Heart right ventricle (tissue), 16 donors: ENCODE data around the gene CLEC7A. TPM values are rescaled to one million over a fixed set of nuclear protein-coding genes. Genes with fewer than 3 reads are reported as not detected.
A peak's percentile ranks its signal among the peaks of the same experiment; 100 is the strongest.

ENCODE experiments used
- ATAC-seq, 8 donors: fragments of 200-7000 bp; cut with Tn5 transposase; one replicate each; pipeline ENCODE4 v1.9.1; 2020; ENCODE audit warnings: mild to moderate bottlenecking in 8 of 8, moderate library complexity in 8 of 8, moderate number of reproducible peaks in 1 of 8
- DNase-seq, 2 donors: peaks; one replicate each; pipeline ENCODE4 v3.0.0-alpha.2; 2020
- H3K27ac ChIP-seq, 10 donors: fragments of 200-600 bp; sonication (generic) in 2 of 10; one replicate each; pipeline versions ENCODE4 v1.5.0 to v1.8.0; 2020 to 2022; ENCODE audit warnings: mild to moderate bottlenecking in 3 of 10
- H3K27me3 ChIP-seq, 7 donors: fragments of 200-600 bp; one replicate each; pipeline ENCODE4 v1.8.0; 2021 to 2022; ENCODE audit warnings: mild to moderate bottlenecking in 2 of 7
- H3K36me3 ChIP-seq, 9 donors: fragments of 200-600 bp; sonication (generic) in 1 of 9; one replicate each; pipeline versions ENCODE4 v1.5.0 to v1.8.0; 2020 to 2022; ENCODE audit warnings: mild to moderate bottlenecking in 2 of 9
- H3K4me1 ChIP-seq, 9 donors: fragments of 200-600 bp; sonication (generic) in 1 of 9; one replicate each; pipeline versions ENCODE4 v1.5.0 to v1.8.0; 2020 to 2022; ENCODE audit warnings: mild to moderate bottlenecking in 4 of 9
- H3K4me3 ChIP-seq, 10 donors: fragments of 200-600 bp; sonication (generic) in 2 of 10; one replicate each; pipeline versions ENCODE4 v1.5.0 to v1.8.0; 2020 to 2022; ENCODE audit warnings: mild to moderate bottlenecking in 7 of 10, moderate library complexity in 2 of 10
- H3K9me3 ChIP-seq, 11 donors: fragments of 200-600 bp in 10 of 11; sonication (generic) in 2 of 11; one replicate each; pipeline versions ENCODE4 v1.5.0 to v1.8.0; 2013 to 2022; ENCODE audit warnings: mild to moderate bottlenecking in 2 of 11, control low read depth in 1 of 11, moderate library complexity in 1 of 11
- WGBS, 2 donors: extraction: QIAGEN DNeasy Blood & Tissue Kit; methylation state at CpG; one replicate each; pipeline ENCODE4 v1.1.7; 2013; ENCODE audit warnings: inconsistent platforms in 1 of 2; 5-methylcytosine and 5-hydroxymethylcytosine counted together
- intact Hi-C, 10 donors: fragments of 100-400 bp; cut with DNase I; formaldehyde crosslinking; loops; one replicate each; pipeline versions ENCODE4 v1.11.1 to v1.14.2; 2022
- long read RNA-seq, 3 donors: library from polyadenylated mRNA; unstranded; transcript quantifications; one replicate each; pipeline ENCODE4 v2.0.0, GENCODE V29; 2020 to 2021
- polyA plus RNA-seq, 2 donors: library from polyadenylated mRNA; stranded (reverse); fragments of 200-250 nt; gene quantifications; one replicate each; pipeline ENCODE4 v1.2.3, GENCODE V29; 2013
- total RNA-seq, 10 donors: library from RNA; stranded (reverse); fragmentation: NEBNext Ultra II Directional in 3 of 10; extraction: Animal tissue kit (Norgen Biotek cat#: 25700) in 3 of 10; gene quantifications; one replicate each; pipeline versions ENCODE4 v1.2.1 to v1.2.4, GENCODE V29; 2021 to 2023
- TF ChIP-seq, protein P1 (sequence below), 9 donors: fragments of 200-600 bp; sonication (generic) in 2 of 9; IDR thresholded peaks; one replicate each; pipeline versions ENCODE4 v1.5.0 to v1.8.0; 2021 to 2022; ENCODE audit warnings: antibody characterized with exemption in 9 of 9, mild to moderate bottlenecking in 5 of 9, moderate library complexity in 1 of 9
- donor health status: Arrhythmogenic right ventricular cardiomyopathy.
- donor health status: ischemic (EF 13 %, LVEDD 7.1; RV severe dilation, severe dysfunction).
- donor health status: healthy with polysubstance abuse.
- donor health status: DM: no; HTN: yes; CAD: no.
- donor health status: DM: no; HTN: no; CAD: no.
- donor health status: ischemic (EF 25% LVEDD 6.9; RV normal size, moderate dysfunction).
- donor health status: ischemic (EF 25% LVEDD 5.7; RV mildly dilated, moderate dysfunction).
- donor health status: healthy.
- donor health status: DM: yes; HTN: yes; CAD: no.
- donor health status: Ischemic cardiomyopathy.
- donor health status: ischemic (EF 35%, LVEDD 5.7; RV mildly dilated, moderate dysfunction).
- donor health status: nonischemic (EF 11% LVEDD 7.7; RV severe dilation, severe dysfunction).
- donor health status: DM: yes; HTN: yes; CAD: no.
- donor health status: PGD.
- donor health status: ischemic (EF 29% LVEDD 5.4; RV normal size, mild dysfunction).
- donor health status: nonischemic (EF 23%, LVEDD 6.1; RV moderate dilation, normal function).

Gene CLEC7A
- total RNA-seq: 10 to 100 TPM in 1 of 10 donors, 1 to 10 TPM in 7, under 1 TPM in 2; 0.94 to 15.2 (median 1.8) TPM
- 1 to 10 TPM; 1.0 to 1.9 TPM for polyA plus RNA-seq
- long read RNA-seq, donor 1: 0 reads
- long read RNA-seq, donor 2: 0 reads
- long read RNA-seq, donor 3, partial matches to known transcripts: 0 of 2 reads
- long read RNA-seq, donor 3, other reads (novel, unspliced or antisense): 2 of 2 reads

DNA sequence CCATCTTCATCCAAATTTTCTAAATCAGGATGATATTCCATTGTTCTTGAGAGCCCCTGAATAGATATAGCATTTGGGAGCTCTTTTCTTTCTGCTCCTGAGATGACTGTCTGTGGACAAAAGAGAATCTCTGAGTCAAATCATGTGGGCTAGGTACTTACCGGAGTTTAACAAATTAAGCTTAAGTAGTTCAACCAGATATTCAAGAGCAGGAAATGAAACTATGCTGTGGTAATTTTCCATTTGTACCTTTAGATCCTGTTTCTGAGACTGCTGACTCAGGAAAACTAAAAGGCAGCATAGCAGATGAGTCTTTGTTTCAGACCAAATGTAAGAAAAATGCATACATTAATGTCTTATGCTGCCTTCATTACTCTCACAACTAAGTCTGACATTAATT is at the start of gene CLEC7A:
TSS of gene CLEC7A (minus strand) at position 158 of the 400 bp plus-strand sequence. CDS start at position 41, 117 bp downstream.
- TF ChIP-seq, protein P1, sequence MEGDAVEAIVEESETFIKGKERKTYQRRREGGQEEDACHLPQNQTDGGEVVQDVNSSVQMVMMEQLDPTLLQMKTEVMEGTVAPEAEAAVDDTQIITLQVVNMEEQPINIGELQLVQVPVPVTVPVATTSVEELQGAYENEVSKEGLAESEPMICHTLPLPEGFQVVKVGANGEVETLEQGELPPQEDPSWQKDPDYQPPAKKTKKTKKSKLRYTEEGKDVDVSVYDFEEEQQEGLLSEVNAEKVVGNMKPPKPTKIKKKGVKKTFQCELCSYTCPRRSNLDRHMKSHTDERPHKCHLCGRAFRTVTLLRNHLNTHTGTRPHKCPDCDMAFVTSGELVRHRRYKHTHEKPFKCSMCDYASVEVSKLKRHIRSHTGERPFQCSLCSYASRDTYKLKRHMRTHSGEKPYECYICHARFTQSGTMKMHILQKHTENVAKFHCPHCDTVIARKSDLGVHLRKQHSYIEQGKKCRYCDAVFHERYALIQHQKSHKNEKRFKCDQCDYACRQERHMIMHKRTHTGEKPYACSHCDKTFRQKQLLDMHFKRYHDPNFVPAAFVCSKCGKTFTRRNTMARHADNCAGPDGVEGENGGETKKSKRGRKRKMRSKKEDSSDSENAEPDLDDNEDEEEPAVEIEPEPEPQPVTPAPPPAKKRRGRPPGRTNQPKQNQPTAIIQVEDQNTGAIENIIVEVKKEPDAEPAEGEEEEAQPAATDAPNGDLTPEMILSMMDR (IDR thresholded peaks at IDR 0.05): no peak
- Histone ChIP-seq H3K4me3 (peak within 1 kb of the TSS in 4 of 10 donors; percentile 2 to 54 (median 20)), H3K36me3 (peaks cover 0 to 5% (median 0%) of the 10 kb centered on the region in 9 donors), H3K27me3 (no peaks in the 10 kb centered on the region), H3K27ac (peak within 1 kb of the TSS in 5 of 10 donors; percentile 34 to 93 (median 62)), H3K9me3 (no peaks in the 10 kb centered on the region), H3K4me1 (peaks cover 0 to 30% (median 0%) of the 10 kb centered on the region in 9 donors)
- peak in 3 of 8 donors; percentile 44 to 51 (median 48) for ATAC-seq
- 52 to 68% methylated on average over 1 of the region's 1 CpG for WGBS, 2 donors
- intact Hi-C loops: loop anchor here in 1 of 10 donors (10.0 kb wide), 1 partner anchor 385 kb away; no protein-coding TSS in a partner anchor
- no peak for DNase-seq

DNA sequence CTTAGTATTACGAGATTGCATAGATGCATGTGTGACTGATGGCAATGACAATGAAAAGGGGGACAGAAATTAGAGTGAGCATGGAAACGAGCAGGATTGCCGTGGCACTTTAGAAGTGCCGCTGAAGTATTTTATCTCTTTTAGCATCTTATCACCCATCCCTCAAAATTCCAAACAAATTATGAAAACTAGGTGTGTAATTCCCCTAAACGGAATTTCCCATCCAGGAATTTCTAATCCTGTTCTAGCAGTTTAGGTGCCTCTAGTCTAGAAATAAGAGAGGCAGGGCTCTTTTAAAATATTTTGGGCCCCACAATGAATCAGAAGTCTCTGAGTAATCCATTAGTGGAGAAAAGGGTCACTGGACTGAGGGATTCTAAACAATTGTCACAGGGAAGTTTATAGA is 49.8 kb upstream of the CLEC7A start:
- WGBS, 2 donors: 55 to 63% methylated on average over 5 of the region's 5 CpGs
- intact Hi-C loops: no loop called here

DNA sequence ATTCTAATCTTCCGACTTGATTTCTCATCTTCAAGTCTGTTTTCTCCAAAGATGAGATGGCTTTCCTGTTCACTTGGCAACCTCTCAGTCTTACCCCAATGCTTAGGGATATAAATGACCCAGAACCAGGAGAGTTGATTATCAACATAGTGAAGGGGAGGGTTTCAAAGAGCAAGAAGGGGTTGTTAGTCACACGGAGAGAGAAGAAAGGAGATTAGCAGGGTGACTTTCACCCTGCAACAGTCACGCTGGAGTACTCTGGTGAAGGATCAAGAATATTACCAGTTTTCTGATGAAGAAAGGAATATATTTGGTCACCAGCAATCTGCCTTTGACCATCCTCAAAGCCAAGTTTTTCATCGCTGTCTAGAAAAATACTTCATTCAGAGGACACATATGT is 48.8 kb upstream of the CLEC7A start, which contains the start of gene TMEM52B:
TSS of gene TMEM52B (plus strand) at position 212 of the 400 bp plus-strand sequence. CDS start 543 bp downstream, outside the sequence.
- Histone ChIP-seq H3K27ac (no peak within 1 kb of the TSS), H3K36me3 (no peaks in the 10 kb centered on the region), H3K4me3 (no peak within 1 kb of the TSS), H3K9me3 (no peaks in the 10 kb centered on the region), H3K27me3 (peaks cover 0 to 35% (median 0%) of the 10 kb centered on the region in 7 donors), H3K4me1 (peaks cover 0 to 6% (median 0%) of the 10 kb centered on the region in 9 donors)
- ATAC-seq (no peak), DNase-seq (no peak)
- 64 to 68% methylated on average over 4 of the region's 4 CpGs for WGBS, 2 donors
- TF ChIP-seq, protein P1 (IDR thresholded peaks at IDR 0.05): no peak
- intact Hi-C loops: no loop called here

More for the DNA sequence above, 49.8 kb upstream of the CLEC7A start:
- TF ChIP-seq, protein P1 (IDR thresholded peaks at IDR 0.05): no peak
- H3K4me3 ChIP-seq: no peak overlapping the region
- no peaks in the 10 kb centered on the region for H3K9me3 ChIP-seq
- no peak overlapping the region for H3K27ac ChIP-seq
- ATAC-seq: no peak
- peaks cover 0 to 42% (median 0%) of the 10 kb centered on the region in 7 donors for H3K27me3 ChIP-seq
- H3K36me3 ChIP-seq: no peaks in the 10 kb centered on the region
- no peak for DNase-seq
- H3K4me1 ChIP-seq: peaks cover 0 to 15% (median 0%) of the 10 kb centered on the region in 9 donors

DNA sequence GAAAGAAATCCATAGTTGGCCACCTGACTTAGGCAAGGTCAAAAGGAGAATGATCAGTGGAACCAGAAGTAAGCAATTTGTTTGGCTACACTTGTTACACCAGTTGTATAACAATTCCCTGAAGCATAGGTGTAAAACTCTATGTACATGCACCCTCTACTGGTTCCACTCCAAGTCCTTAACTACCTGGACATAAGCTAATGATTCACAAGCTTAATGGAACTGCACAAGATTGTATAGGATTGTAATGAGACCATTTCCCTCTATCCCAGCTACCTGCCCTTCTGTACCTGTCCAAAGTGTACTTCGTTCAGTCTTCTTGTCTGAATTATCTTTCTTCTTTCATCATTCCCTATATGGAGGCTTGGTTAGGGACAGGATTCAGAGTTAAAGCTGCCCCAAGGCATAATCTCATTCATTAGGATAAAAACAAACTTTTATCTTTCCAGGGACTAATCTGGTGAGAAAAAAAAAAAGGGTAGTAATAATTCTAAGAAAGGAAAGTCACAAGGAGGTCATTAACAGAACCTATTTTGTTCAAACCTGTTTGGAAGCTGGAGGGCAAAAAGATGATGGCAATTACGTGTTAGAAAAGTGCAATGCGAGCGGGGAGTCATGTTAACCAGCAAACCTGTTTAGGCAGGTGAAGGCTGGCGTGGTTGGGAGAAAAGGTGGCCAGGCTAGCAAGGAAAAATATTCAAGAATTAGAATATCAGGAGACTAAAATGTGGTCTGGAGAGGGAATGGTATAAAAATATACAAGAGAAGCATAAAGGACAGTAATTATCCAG is 46.0 kb upstream of the CLEC7A start:
- Histone ChIP-seq H3K4me1 (peaks cover 0 to 11% (median 0%) of the 10 kb centered on the region in 9 donors), H3K36me3 (no peaks in the 10 kb centered on the region), H3K27ac (no peak overlapping the region), H3K4me3 (no peak overlapping the region), H3K9me3 (no peaks in the 10 kb centered on the region), H3K27me3 (peaks cover 0 to 23% (median 0%) of the 10 kb centered on the region in 7 donors)
- TF ChIP-seq, protein P1 (IDR thresholded peaks at IDR 0.05): no peak
- ATAC-seq (no peak), DNase-seq (no peak)
- 81 to 83% methylated on average over 5 of the region's 5 CpGs for WGBS, 2 donors
- intact Hi-C loops: no loop called here
